IMR-90 (cell line): ENCODE data around the gene UBL4A. TPM values are rescaled to one million over a fixed set of nuclear protein-coding genes. Genes with fewer than 3 reads are reported as not detected.

Experiments used
- ATAC-seq: fragments of 200-7000 bp; cut with Tn5 transposase; 2 replicates; pipeline ENCODE4 v1.9.1; 2020; ENCODE audit warnings: low read depth, mild to moderate bottlenecking, moderate library complexity
- BruUV-seq: library from RNA; stranded (reverse); fragments of 400-500 nt; replicated peaks from 2 replicates; lab custom pipeline; 2021; lab: Mats Ljungman, UMichigan
- CTCF ChIA-PET: fragments of 300-600 bp; formaldehyde crosslinking; extraction: SDS; loops from one replicate; lab custom pipeline; 2021; ENCODE audit warnings: antibody characterized with exemption; lab: Yijun Ruan, JAX
- POLR2A ChIA-PET: fragments of 300-600 bp; sonication (Branson Sonifier 250); formaldehyde crosslinking; loops from one replicate; lab custom pipeline; 2022; ENCODE audit warnings: antibody characterized with exemption; ENCODE audit not compliant: unreplicated experiment; lab: Charles Lee
- DNase-seq: peaks from one replicate; pipeline ENCODE4 v3.0.0; 2013
- H2AFZ ChIP-seq: replicated peaks from 2 replicates; pipeline ENCODE3; 2013; ENCODE audit warnings: low read length, mild to moderate bottlenecking; ENCODE audit not compliant: poor library complexity
- H2AK5ac ChIP-seq: 2 replicates; pipeline ENCODE4 v1.6.1; 2013; ENCODE audit warnings: low read depth, low read length, inconsistent platforms
- H2AK9ac ChIP-seq: replicated peaks from 2 replicates; pipeline ENCODE3; 2013; ENCODE audit warnings: mild to moderate bottlenecking, low read depth, low read length, moderate library complexity; ENCODE audit not compliant: poor library complexity
- H2BK120ac ChIP-seq: 2 replicates; pipeline ENCODE4 v1.6.1; 2013; ENCODE audit warnings: low read depth, low read length, inconsistent platforms
- H2BK15ac ChIP-seq: 3 replicates; pipeline ENCODE4 v1.6.1; 2013; ENCODE audit warnings: low read depth, low read length, inconsistent platforms
- H2BK20ac ChIP-seq: 2 replicates; pipeline ENCODE4 v1.6.1; 2013; ENCODE audit warnings: low read depth, mild to moderate bottlenecking, inconsistent platforms, low read length, moderate library complexity
- H2BK5ac ChIP-seq: 2 replicates; pipeline ENCODE4 v1.6.1; 2013; ENCODE audit warnings: mild to moderate bottlenecking, low read depth, low read length, inconsistent platforms; ENCODE audit not compliant: poor library complexity, severe bottlenecking
- H3K14ac ChIP-seq: replicated peaks from 2 replicates; pipeline ENCODE4 v1.6.1; 2013; ENCODE audit warnings: low read depth, low read length, inconsistent platforms
- H3K18ac ChIP-seq: 2 replicates; pipeline ENCODE4 v1.6.1; 2013; ENCODE audit warnings: low read depth, low read length, control low read depth
- H3K23ac ChIP-seq: 2 replicates; pipeline ENCODE4 v1.6.1; 2013; ENCODE audit warnings: low read depth, low read length, inconsistent platforms
- H3K27ac ChIP-seq: 2 replicates; pipeline ENCODE4 v1.5.1; 2013; ENCODE audit warnings: mild to moderate bottlenecking, control low read depth, low read length; ENCODE audit not compliant: insufficient read depth
- H3K27me3 ChIP-seq: 2 replicates; pipeline ENCODE4 v1.6.1; 2013; ENCODE audit warnings: low read length; ENCODE audit not compliant: control insufficient read depth, insufficient read depth
- H3K36me3 ChIP-seq: 2 replicates; pipeline ENCODE4 v1.6.1; 2013; ENCODE audit warnings: low read length, mixed read lengths; ENCODE audit not compliant: control insufficient read depth, insufficient read depth
- H3K4ac ChIP-seq: 2 replicates; pipeline ENCODE4 v1.6.1; 2013; ENCODE audit warnings: low read depth, low read length, inconsistent platforms
- H3K4me1 ChIP-seq: 2 replicates; pipeline ENCODE4 v1.6.1; 2013; ENCODE audit warnings: low read length, mixed read lengths; ENCODE audit not compliant: control insufficient read depth, insufficient read depth
- H3K4me2 ChIP-seq: 2 replicates; pipeline ENCODE4 v1.6.1; 2013; ENCODE audit warnings: low read depth, mild to moderate bottlenecking, control low read depth, low read length, moderate library complexity
- H3K4me3 ChIP-seq: 2 replicates; pipeline ENCODE4 v1.5.1; 2013; ENCODE audit warnings: low read depth, mild to moderate bottlenecking, control low read depth, low read length, moderate library complexity; ENCODE audit not compliant: insufficient read depth
- H3K56ac ChIP-seq: 2 replicates; pipeline ENCODE4 v1.6.1; 2013; ENCODE audit warnings: low read length, inconsistent platforms; ENCODE audit not compliant: insufficient read depth; ENCODE audit errors: extremely low read depth
- H3K79me1 ChIP-seq, 2 experiments: 2 replicates each; pipeline ENCODE4 v1.6.1; 2013; ENCODE audit warnings: low read length in 2 of 2, inconsistent platforms in 1 of 2, low read depth in 1 of 2
- H3K9ac ChIP-seq: 2 replicates; pipeline ENCODE4 v1.6.1; 2013; ENCODE audit warnings: low read depth, low read length, control low read depth
- H3K9me1 ChIP-seq: 2 replicates; pipeline ENCODE4 v1.6.1; 2013; ENCODE audit warnings: low read length, inconsistent platforms; ENCODE audit not compliant: insufficient read depth
- H3K9me3 ChIP-seq: 2 replicates; pipeline ENCODE4 v1.6.1; 2013; ENCODE audit warnings: low read length; ENCODE audit not compliant: control insufficient read depth, insufficient read depth
- H4K20me1 ChIP-seq: 2 replicates; pipeline ENCODE4 v1.6.1; 2013; ENCODE audit warnings: low read length, inconsistent platforms; ENCODE audit not compliant: insufficient read depth
- H4K5ac ChIP-seq: 2 replicates; pipeline ENCODE4 v1.6.1; 2013; ENCODE audit warnings: mild to moderate bottlenecking, low read depth, low read length, control low read depth
- H4K8ac ChIP-seq, 2 experiments: 2 replicates each; pipeline ENCODE4 v1.6.1; 2013; ENCODE audit warnings: low read depth in 2 of 2, low read length in 2 of 2, control low read depth in 1 of 2, inconsistent platforms in 1 of 2
- H4K91ac ChIP-seq: 2 replicates; pipeline ENCODE4 v1.6.1; 2013; ENCODE audit warnings: low read depth, low read length, inconsistent platforms; ENCODE audit not compliant: insufficient read depth
- CEBPB ChIP-seq: IDR thresholded peaks from 2 replicates; pipeline ENCODE4 v1.6.1; 2012; ENCODE audit warnings: low read depth, low read length, improper control_type of control experiment
- CHD1 ChIP-seq: IDR thresholded peaks from 2 replicates; pipeline ENCODE4 v1.6.1; 2012; ENCODE audit warnings: low read depth, low read length, improper control_type of control experiment
- CTCF ChIP-seq: conservative IDR thresholded peaks from 2 replicates; pipeline ENCODE4 v1.5.1; 2012; ENCODE audit warnings: mild to moderate bottlenecking, low read depth, low read length, improper control_type of control experiment
- FOS ChIP-seq: fragments of 150-350 bp; IDR thresholded peaks from 2 replicates; pipeline ENCODE4 v1.6.1; 2016; ENCODE audit warnings: low read depth, low read length
- MAZ ChIP-seq: IDR thresholded peaks from 2 replicates; pipeline ENCODE4 v1.6.1; 2012; ENCODE audit warnings: low read depth, mild to moderate bottlenecking, low read length, improper control_type of control experiment, moderate library complexity, borderline replicate concordance
- RAD21 ChIP-seq: IDR thresholded peaks from 2 replicates; pipeline ENCODE4 v1.6.1; 2012; ENCODE audit warnings: low read length, improper control_type of control experiment
- RFX5 ChIP-seq: IDR thresholded peaks from 2 replicates; pipeline ENCODE4 v1.8.0; 2012; ENCODE audit warnings: low read depth, mild to moderate bottlenecking, low read length, moderate library complexity
- WGBS, 2 experiments: methylation state at CpG; one replicate each; pipeline versions ENCODE4 v1.1.5 to v1.1.7; 2013; ENCODE audit warnings: missing lambda C conversion rate in 2 of 2; ENCODE audit not compliant: insufficient read length in 1 of 2; ENCODE audit errors: extremely low coverage in 2 of 2; 5-methylcytosine and 5-hydroxymethylcytosine counted together
- dilution Hi-C: fragments of 300-500 bp; cut with HindIII; formaldehyde crosslinking; loops from one replicate; pipeline ENCODE4 v1.14.3; 2018; ENCODE audit warnings: low sequenced_read_pairs; ENCODE audit not compliant: unreplicated experiment
- in situ Hi-C: fragments of 300-500 bp; cut with MboI; formaldehyde crosslinking; loops from 3 replicates; pipeline ENCODE4 v1.14.3; 2019; ENCODE audit warnings: low sequenced_read_pairs, inconsistent platforms, mixed read lengths
- intact Hi-C: fragments of 100-400 bp; cut with micrococcal nuclease; formaldehyde crosslinking; loops from 2 replicates; pipeline ENCODE4 v1.10.0; 2022
- polyA plus RNA-seq, 3 experiments: library from polyadenylated mRNA; depleted of rRNA; stranded (reverse); fragments of >200 nt; gene quantifications; 2 replicates each; pipeline ENCODE4 v1.2.3, GENCODE V29; 2012; ENCODE audit warnings: low replicate concordance in 1 of 3
- total RNA-seq: library from RNA; depleted of rRNA; stranded (reverse); fragments of >200 nt; gene quantifications from 2 replicates; pipeline ENCODE4 v1.2.3, GENCODE V29; 2012
- TF ChIP-seq, protein P1 (sequence below): fragments of 150-350 bp; IDR thresholded peaks from 2 replicates; pipeline ENCODE4 v1.6.1; 2016; ENCODE audit warnings: low read depth, mild to moderate bottlenecking, low read length, moderate library complexity, borderline replicate concordance

Gene UBL4A
- total and polyA plus RNA-seq, 2 of the 4 experiments (the other 2 are of a cell fraction): 24.6 to 28.3 TPM

- Histone ChIP-seq H2BK5ac (no peak overlapping the region), H2BK20ac (no peak overlapping the region), H3K9ac (no peak overlapping the region), H3K9me3 (peaks cover 2% of the 10 kb centered on the region; the same call in 1 of the 2 replicates), H4K8ac (no peak overlapping the region), H3K27ac (no peak overlapping the region), H3K14ac (no peak overlapping the region), H3K4me2 (no peak overlapping the region), H3K23ac (no peak overlapping the region), H3K4me3 (no peak overlapping the region), H4K5ac (no peak overlapping the region), H3K56ac (no peak overlapping the region), H3K79me1 (no peaks in the 10 kb centered on the region), H2AK5ac (no peak overlapping the region), H2AFZ (no peak overlapping the region), H3K4ac (no peak overlapping the region), H2BK120ac (no peak overlapping the region), H2BK15ac (no peak overlapping the region), H2AK9ac (no peak overlapping the region), H3K9me1 (no peaks in the 10 kb centered on the region), H3K27me3 (no peaks in the 10 kb centered on the region), H3K18ac (no peak overlapping the region), H4K91ac (no peak overlapping the region), H3K4me1 (no peaks in the 10 kb centered on the region), H4K20me1 (no peaks in the 10 kb centered on the region; the same call in 1 of the 2 replicates), H3K36me3 (peaks cover 62% of the 10 kb centered on the region)
- ATAC-seq: no peak
- TF ChIP-seq, protein P1, sequence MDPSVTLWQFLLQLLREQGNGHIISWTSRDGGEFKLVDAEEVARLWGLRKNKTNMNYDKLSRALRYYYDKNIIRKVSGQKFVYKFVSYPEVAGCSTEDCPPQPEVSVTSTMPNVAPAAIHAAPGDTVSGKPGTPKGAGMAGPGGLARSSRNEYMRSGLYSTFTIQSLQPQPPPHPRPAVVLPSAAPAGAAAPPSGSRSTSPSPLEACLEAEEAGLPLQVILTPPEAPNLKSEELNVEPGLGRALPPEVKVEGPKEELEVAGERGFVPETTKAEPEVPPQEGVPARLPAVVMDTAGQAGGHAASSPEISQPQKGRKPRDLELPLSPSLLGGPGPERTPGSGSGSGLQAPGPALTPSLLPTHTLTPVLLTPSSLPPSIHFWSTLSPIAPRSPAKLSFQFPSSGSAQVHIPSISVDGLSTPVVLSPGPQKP: no peak
- no peak for TF ChIP-seq FOS
- TF ChIP-seq CHD1: no peak
- TF ChIP-seq CTCF: no peak
- no peak for TF ChIP-seq RFX5
- TF ChIP-seq CEBPB: no peak
- no peak for TF ChIP-seq MAZ
- TF ChIP-seq RAD21: no peak
- BruUV-seq: no TSS peak
- ChIA-PET POLR2A (no interaction called here), CTCF (no interaction called here)
- dilution Hi-C loops (no loop called here), in situ Hi-C loops (no loop called here), intact Hi-C loops (no loop called here)
- WGBS, 2 experiments: 60% methylated on average over 2 of the region's 23 CpGs; no CpG with 5 or more reads in 1 of the 2 experiments
- no peak for DNase-seq
Observed at GRCh38 chrX:154470914-154471568, 15.4 kb downstream of the UBL4A start.
